Sigmoid colon (tissue), 4 donors: ENCODE data around the gene LRATD1.

Experiments used
- CTCF ChIP-seq, 4 experiments: fragments of 450-650 bp in 3 of 4; fragments of 200-600 bp in 1 of 4; IDR thresholded peaks; one replicate each; pipeline ENCODE4 v1.5.1; 2016 to 2019; ENCODE audit warnings: antibody characterized with exemption in 4 of 4, mild to moderate bottlenecking in 3 of 4, moderate library complexity in 2 of 4
- EP300 ChIP-seq, 4 donors: sonication (generic); formaldehyde crosslinking; IDR thresholded peaks; one replicate each; pipeline ENCODE4 v1.6.1; 2017; ENCODE audit warnings: antibody characterized with exemption in 4 of 4
- POLR2AphosphoS5 ChIP-seq, 4 donors: sonication (generic); formaldehyde crosslinking; IDR thresholded peaks; one replicate each; pipeline ENCODE4 v1.6.1; 2017; ENCODE audit warnings: antibody characterized with exemption in 4 of 4

DNA sequence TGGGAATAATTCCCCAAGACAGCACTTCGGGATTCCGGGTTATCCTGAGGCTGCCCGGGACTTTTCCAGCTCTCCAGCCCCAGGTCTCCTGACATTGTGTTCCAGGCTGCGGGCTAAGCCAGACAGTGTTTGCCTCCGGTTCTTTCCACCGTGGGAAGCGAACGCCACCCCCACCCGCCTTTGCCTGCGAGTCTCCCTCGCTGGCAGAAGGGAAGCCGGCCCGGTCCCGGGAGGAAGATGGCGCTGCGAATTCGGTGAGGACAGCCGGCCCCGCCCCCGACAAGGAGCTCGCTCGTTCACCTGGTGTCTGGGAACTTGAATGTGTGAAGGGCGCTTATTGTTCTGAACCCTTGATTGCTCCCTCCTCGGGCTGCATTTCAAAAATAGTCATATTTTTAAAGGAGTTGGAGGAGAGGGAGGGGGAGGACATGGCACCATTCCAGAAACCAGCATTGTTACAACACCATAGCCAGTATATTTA lies 2.9 kb downstream of the LRATD1 start:
- TF ChIP-seq CTCF (IDR thresholded peaks at IDR 0.05) (no peak), POLR2AphosphoS5 (IDR thresholded peaks at IDR 0.05) (peak in 3 of 4 donors; percentile 21 to 38 (median 23)), EP300 (IDR thresholded peaks at IDR 0.05) (no peak)
